Calu3 (cell line): ENCODE results near the gene TEAD1. TPM values are rescaled to one million over a fixed set of nuclear protein-coding genes. Genes with fewer than 3 reads are reported as not detected.

Source experiments
- BruUV-seq: library from RNA; stranded (reverse); fragments of 400-500 nt; replicated peaks from 2 replicates; lab custom pipeline; 2021; lab: Mats Ljungman, UMichigan
- CTCF ChIA-PET: fragments of 300-600 bp; sonication (Branson Sonifier 250); formaldehyde crosslinking; loops from one replicate; lab custom pipeline; 2022; ENCODE audit warnings: antibody characterized with exemption; lab: Charles Lee
- DNase-seq: peaks from one replicate; pipeline ENCODE4 v3.0.0; 2022
- H3K27ac Mint-ChIP-seq: one replicate; pipeline ENCODE4 v1.8.0; 2022; ENCODE audit warnings: mixed read lengths; ENCODE audit not compliant: unreplicated experiment
- H3K27me3 Mint-ChIP-seq: one replicate; pipeline ENCODE4 v1.8.0; 2022; ENCODE audit warnings: mixed read lengths; ENCODE audit not compliant: unreplicated experiment
- H3K36me3 Mint-ChIP-seq: one replicate; pipeline ENCODE4 v1.8.0; 2022; ENCODE audit warnings: mild to moderate bottlenecking, moderate library complexity, mixed read lengths; ENCODE audit not compliant: insufficient read depth, unreplicated experiment
- H3K4me1 Mint-ChIP-seq: one replicate; pipeline ENCODE4 v1.8.0; 2022; ENCODE audit warnings: mild to moderate bottlenecking, low read depth, mixed read lengths; ENCODE audit not compliant: unreplicated experiment
- H3K4me3 Mint-ChIP-seq: one replicate; pipeline ENCODE4 v1.8.0; 2022; ENCODE audit warnings: mild to moderate bottlenecking, low read depth, moderate library complexity, mixed read lengths; ENCODE audit not compliant: unreplicated experiment
- H3K9me3 Mint-ChIP-seq: one replicate; pipeline ENCODE4 v1.8.0; 2022; ENCODE audit warnings: low read depth, mixed read lengths; ENCODE audit not compliant: unreplicated experiment
- intact Hi-C: fragments of 100-400 bp; cut with micrococcal nuclease; formaldehyde crosslinking; loops from one replicate; pipeline ENCODE4 v1.10.0; 2022; ENCODE audit not compliant: unreplicated experiment
- total RNA-seq: library from RNA; stranded (reverse); gene quantifications from 2 replicates; pipeline ENCODE4 v1.2.3, GENCODE V29; 2022
- TF ChIP-seq, protein P1 (sequence below): fragments of 200-600 bp; IDR thresholded peaks from one replicate; pipeline ENCODE4 v1.8.0; 2022; ENCODE audit warnings: antibody characterized with exemption; ENCODE audit not compliant: unreplicated experiment

TEAD1 gene
- total RNA-seq, 1 experiment from 2014 or later = 104 TPM

DNA sequence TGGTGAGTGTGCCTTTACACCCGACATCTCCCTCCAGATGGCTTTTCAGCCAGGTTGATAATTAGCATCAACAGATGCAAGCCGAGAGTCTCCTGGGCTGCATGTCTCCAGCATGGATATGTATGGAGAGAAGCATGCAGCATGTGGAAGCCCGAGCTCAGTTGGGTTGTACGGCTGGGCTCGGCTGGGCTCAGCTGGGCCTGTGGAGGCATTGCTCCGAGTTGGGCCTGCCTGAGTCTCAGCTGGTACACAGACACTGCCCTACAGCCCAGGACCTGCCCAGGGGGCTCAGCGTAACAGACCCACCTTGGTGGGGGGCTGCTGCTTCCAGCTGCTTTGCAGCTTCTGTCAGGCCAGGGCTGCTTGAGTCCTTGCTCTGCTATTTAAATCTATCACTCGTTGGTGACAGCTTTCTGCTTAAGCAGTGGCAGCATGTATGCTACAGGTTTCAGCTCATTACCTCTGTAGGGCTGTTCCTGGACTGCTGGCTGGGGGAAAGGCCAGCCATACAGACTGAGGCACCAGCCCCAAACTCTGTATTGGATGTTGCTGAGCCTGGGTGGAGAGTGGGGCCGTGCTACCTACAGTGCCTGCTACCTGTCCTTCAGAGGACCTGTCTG is 115.5 kb downstream of the TEAD1 start:
- no peak for DNase-seq
- TF ChIP-seq, protein P1, sequence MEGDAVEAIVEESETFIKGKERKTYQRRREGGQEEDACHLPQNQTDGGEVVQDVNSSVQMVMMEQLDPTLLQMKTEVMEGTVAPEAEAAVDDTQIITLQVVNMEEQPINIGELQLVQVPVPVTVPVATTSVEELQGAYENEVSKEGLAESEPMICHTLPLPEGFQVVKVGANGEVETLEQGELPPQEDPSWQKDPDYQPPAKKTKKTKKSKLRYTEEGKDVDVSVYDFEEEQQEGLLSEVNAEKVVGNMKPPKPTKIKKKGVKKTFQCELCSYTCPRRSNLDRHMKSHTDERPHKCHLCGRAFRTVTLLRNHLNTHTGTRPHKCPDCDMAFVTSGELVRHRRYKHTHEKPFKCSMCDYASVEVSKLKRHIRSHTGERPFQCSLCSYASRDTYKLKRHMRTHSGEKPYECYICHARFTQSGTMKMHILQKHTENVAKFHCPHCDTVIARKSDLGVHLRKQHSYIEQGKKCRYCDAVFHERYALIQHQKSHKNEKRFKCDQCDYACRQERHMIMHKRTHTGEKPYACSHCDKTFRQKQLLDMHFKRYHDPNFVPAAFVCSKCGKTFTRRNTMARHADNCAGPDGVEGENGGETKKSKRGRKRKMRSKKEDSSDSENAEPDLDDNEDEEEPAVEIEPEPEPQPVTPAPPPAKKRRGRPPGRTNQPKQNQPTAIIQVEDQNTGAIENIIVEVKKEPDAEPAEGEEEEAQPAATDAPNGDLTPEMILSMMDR = no peak
- BruUV-seq = no TSS peak
- Mint-ChIP-seq H3K4me1 (peaks cover 15% of the 10 kb centered on the region), H3K4me3 (no peak overlapping the region), H3K36me3 (no peaks in the 10 kb centered on the region), H3K9me3 (no peaks in the 10 kb centered on the region), H3K27ac (no peak overlapping the region), H3K27me3 (no peaks in the 10 kb centered on the region)
- intact Hi-C loops = no loop called here
- CTCF ChIA-PET = no interaction called here

DNA sequence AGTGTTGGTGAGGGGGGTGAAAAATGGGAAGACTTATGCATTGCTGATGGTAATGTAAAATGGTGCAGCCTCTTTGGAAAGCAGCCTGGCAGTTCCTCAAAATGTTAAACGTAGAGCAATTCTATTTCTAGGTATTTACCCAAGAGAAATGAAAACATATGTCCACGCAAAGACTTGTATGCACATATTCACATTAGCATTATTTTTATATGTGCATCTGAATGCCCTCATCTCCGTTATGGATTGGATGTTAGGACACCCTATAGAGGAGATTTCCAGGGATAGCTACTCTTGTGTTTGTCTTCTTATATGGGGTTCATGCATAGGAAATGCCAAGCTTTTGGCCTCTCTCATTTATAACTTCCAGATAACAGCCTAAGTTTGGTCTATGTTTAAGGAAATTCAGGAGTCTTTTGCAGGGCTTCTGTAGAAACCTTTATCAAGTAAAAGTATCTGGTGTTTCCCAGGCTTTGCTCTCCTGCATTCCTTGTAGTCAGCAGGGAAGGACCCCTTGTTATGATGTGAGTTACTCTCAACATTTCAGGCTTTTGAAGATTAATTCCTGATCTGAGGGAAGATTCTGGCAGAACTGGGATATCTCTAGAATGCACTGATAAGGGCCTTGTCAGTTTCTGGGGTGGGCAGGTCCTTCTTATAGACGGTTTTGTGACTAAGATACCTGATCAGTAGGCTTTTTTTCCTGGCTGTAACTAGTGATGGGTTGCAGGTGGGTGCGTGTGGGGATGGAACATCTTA is 116.8 kb downstream of the TEAD1 start:
- no peak overlapping the region for H3K4me3 Mint-ChIP-seq
- no peak for DNase-seq
- BruUV-seq = no TSS peak
- CTCF ChIA-PET = no interaction called here
- intact Hi-C loops = no loop called here
- no peaks in the 10 kb centered on the region for H3K36me3 Mint-ChIP-seq
- no peaks in the 10 kb centered on the region for H3K9me3 Mint-ChIP-seq
- H3K27ac Mint-ChIP-seq = no peak overlapping the region
- peaks cover 19% of the 10 kb centered on the region for H3K4me1 Mint-ChIP-seq
- H3K27me3 Mint-ChIP-seq = no peaks in the 10 kb centered on the region
- TF ChIP-seq, protein P1 = no peak

DNA sequence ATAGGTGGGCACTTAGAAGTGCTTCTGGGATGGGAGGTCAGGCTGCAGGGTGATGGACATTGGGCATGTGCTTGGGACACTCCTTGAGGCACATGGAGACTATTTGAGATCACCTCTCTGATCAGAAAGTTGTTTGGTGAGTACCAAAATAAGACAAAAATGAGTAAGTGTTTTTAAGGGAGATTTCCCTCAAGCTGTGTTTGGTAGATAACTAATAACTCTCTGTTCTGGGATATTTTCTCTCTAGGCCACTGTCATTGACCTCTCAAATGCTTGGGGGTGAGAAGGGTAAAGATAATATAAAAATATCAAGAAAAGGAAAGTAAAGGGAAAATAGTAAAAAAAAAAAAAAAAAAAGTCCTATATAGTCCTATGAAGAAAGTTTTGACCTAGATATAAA is 117.8 kb downstream of the TEAD1 start:
- intact Hi-C loops = no loop called here
- Mint-ChIP-seq H3K27ac (no peak overlapping the region), H3K4me3 (no peak overlapping the region), H3K36me3 (no peaks in the 10 kb centered on the region), H3K4me1 (peaks cover 21% of the 10 kb centered on the region), H3K27me3 (no peaks in the 10 kb centered on the region), H3K9me3 (no peaks in the 10 kb centered on the region)
- TF ChIP-seq, protein P1 = no peak
- BruUV-seq = no TSS peak
- CTCF ChIA-PET = no interaction called here
- DNase-seq = no peak

DNA sequence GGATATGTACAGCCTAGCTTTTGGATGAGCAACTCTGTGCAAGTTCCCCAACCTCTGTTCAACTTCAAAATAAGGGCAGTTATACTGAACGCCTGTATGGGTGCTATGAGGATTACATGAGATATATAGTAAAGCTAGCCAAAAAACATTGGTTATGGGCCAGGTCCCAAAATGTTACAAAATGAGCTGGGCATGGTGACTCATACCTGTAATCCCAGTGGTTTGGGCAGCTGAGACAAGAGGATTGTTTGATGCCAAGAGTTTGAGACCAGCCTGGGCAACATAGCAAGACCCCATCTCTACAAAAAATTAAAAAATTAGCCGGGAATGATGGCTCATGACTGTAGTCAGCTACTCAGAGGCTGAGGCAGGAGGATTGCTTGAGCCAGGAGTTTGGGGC is 118.4 kb downstream of the TEAD1 start:
- TF ChIP-seq, protein P1 = no peak
- DNase-seq = no peak
- Mint-ChIP-seq H3K27ac (no peak overlapping the region), H3K4me3 (no peak overlapping the region), H3K27me3 (no peaks in the 10 kb centered on the region), H3K9me3 (no peaks in the 10 kb centered on the region), H3K4me1 (peaks cover 26% of the 10 kb centered on the region), H3K36me3 (no peaks in the 10 kb centered on the region)
- CTCF ChIA-PET = interaction anchor here (0.8 kb wide), 1 partner anchor 10 kb away, joined by 3 read pairs; no protein-coding TSS in a partner anchor
- intact Hi-C loops = no loop called here
- BruUV-seq = no TSS peak
